GM12864 (cell line): ENCODE data around the gene CASP2.

ENCODE experiments used
- DNase-seq: peaks from one replicate; pipeline ENCODE4 v3.0.0-alpha.2; 2011; ENCODE audit warnings: low read depth
- H3K4me3 ChIP-seq: 2 replicates; pipeline ENCODE4 v1.5.1; 2011; ENCODE audit warnings: mild to moderate bottlenecking, low read depth, low read length, control low read depth
- CTCF ChIP-seq: IDR thresholded peaks from 2 replicates; pipeline ENCODE4 v1.5.1; 2011; ENCODE audit warnings: low read depth, mild to moderate bottlenecking, moderate library complexity, low read length, control low read depth, inconsistent platforms; ENCODE audit errors: missing control alignments

The CASP2 gene

GRCh38 chr7:143255564-143255963 lies 32.6 kb upstream of the CASP2 start:
- no peak for TF ChIP-seq CTCF
- H3K4me3 ChIP-seq = no peak overlapping the region
- no peak for DNase-seq

- TF ChIP-seq CTCF = no peak
- DNase-seq = no peak
- H3K4me3 ChIP-seq = no peak overlapping the region
Observed at GRCh38 chr7:143256325-143256724, 31.8 kb upstream of the CASP2 start.

DNA sequence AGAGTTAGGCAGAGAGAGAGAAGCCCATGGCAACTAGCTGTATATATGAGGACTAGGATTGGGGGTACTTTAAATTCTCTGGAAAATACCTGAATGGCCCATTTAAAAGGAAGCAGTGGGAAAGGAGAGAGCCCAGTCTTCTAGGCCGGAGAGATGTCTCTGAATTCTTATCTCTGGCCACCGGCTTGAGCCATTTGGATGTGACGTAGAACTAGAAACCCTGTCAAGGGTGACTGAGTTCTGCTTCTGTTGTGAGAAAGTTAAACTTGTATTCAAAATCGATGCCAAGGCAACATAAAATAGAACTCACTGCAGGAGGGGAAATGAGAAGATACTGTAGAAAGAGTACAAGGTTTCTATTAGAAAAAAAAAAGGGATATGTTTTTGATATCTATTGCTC lies 31.2 kb upstream of the CASP2 start:
- peak; percentile 22 for DNase-seq
- no peak for TF ChIP-seq CTCF
- H3K4me3 ChIP-seq = no peak overlapping the region

GRCh38 chr7:143257501-143257900 lies 30.6 kb upstream of the CASP2 start:
- TF ChIP-seq CTCF = no peak
- no peak overlapping the region for H3K4me3 ChIP-seq
- no peak for DNase-seq

DNA sequence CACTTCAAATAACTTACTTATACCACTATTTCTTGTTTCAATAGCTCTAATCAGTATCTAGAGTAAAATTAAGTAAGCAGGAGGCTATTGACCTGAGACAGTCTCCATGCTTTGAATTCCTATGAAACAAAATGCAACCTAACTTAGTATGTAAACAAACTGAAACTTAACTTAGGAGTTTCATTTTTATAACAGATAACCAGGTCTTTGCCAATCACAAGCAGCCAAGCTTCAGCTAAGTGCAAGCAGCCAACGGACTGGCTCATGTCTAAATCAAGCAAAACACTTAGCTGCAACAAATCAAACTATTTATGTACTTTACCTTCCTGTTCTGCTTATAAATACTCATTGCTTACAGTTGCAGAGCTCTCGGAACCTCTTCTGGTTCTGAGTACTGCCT lies 29.3 kb upstream of the CASP2 start:
- TF ChIP-seq CTCF = no peak
- H3K4me3 ChIP-seq = no peak overlapping the region
- DNase-seq = peak; percentile 56

DNA sequence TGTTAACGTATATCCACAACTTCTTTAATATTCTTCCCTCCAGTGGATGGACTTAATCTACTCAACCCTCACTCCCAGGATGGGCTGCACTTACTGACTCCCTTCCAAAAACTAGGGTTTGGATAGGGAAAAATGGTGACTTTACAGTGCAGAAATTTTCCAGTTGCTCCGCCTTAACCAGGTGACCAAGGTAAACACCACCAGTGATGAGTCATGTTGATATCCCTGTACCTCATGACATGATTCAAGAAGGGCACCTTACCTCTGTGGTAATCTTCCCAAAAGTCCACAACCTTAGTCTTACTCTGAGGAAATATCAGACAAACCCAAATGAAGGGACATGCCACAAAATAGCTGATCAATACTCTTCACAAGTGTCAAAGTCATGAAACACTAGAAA lies 28.4 kb upstream of the CASP2 start:
- no peak for TF ChIP-seq CTCF
- H3K4me3 ChIP-seq = no peak overlapping the region
- DNase-seq = no peak

DNA sequence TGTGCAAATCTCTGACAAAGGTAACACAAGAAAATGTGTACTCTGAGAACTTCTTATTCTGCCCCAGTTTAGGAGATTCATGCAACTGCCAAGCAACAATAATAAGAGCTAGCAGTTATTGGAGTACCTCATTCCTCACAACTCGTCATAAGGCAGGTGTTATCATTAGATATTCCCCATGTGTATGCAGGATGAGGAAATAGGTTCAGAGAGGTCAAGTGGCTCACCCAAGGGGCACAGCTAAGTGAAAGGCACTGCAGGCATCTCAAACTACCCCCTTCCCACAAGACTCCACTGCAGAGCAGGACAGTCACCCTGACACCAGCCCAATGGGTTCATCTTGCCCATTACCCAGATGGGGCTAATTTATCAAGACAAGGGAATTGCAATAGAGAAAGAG lies 26.2 kb upstream of the CASP2 start:
- DNase-seq = no peak
- TF ChIP-seq CTCF = no peak

More for the DNA sequence above, 26.2 kb upstream of the CASP2 start:
- H3K4me3 ChIP-seq = no peak overlapping the region
